ENCODE measurements around the gene IL17B. TPM values are rescaled to one million over a fixed set of nuclear protein-coding genes. Genes with fewer than 3 reads are reported as not detected.
"Not testable (repeated sequence)": the region's sequence is repeated elsewhere in the genome, so short reads cannot be mapped to it uniquely, and the experiment has no call there.

The IL17B gene
- total RNA-seq, 2 donors from 2014 or later: not detected

GRCh38 chr5:149399775-149400174, 20.7 kb upstream of the IL17B start:
- ATAC-seq (no peak), DNase-seq (ENCODE audit: low spot score) (peak; percentile 46)
- Mint-ChIP-seq H3K4me3 (no peak overlapping the region), H3K9me3 (no peaks in the 10 kb centered on the region), H3K27me3 (peaks cover 4 to 9% of the 10 kb centered on the region in 2 donors), H3K36me3 (no peaks in the 10 kb centered on the region), H3K4me1 (ENCODE audit: low read depth in 2 of 2) (no peaks in the 10 kb centered on the region), H3K27ac (no peak overlapping the region)

- H3K4me3 Mint-ChIP-seq; H3K4me1 Mint-ChIP-seq (ENCODE audit: low read depth in 2 of 2); H3K27ac Mint-ChIP-seq; H3K36me3 Mint-ChIP-seq; ATAC-seq; H3K27me3 Mint-ChIP-seq; H3K9me3 Mint-ChIP-seq: not testable (repeated sequence)
- peak; percentile 41 for DNase-seq (ENCODE audit: low spot score)
Observed at GRCh38 chr5:149398747-149399266, 19.7 kb upstream of the IL17B start.

GRCh38 chr5:149397530-149397929, 18.4 kb upstream of the IL17B start:
- DNase-seq (ENCODE audit: low spot score): no peak
- H3K4me1 Mint-ChIP-seq (ENCODE audit: low read depth in 2 of 2): no peaks in the 10 kb centered on the region

DNA sequence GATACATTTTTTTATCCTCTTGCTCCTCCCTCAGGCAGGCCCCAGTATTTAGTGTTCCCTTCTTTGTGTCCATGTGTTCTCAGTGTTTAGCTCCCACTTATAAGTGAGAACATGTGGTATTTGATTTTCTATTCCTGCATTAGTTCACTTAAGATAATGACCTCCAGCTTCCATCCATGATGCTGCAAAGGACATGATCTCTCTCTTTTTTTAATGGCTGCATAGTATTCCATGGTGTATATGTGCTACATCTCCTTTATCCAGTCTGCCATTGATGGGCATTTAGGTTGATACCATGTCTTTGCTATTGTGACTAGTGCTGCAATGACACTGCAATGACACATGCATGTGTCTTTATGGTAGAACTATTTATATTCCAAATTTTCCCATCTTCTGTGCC, 15.9 kb upstream of the IL17B start:
- H3K27me3 Mint-ChIP-seq; H3K4me1 Mint-ChIP-seq (ENCODE audit: low read depth in 2 of 2); H3K9me3 Mint-ChIP-seq; H3K27ac Mint-ChIP-seq; DNase-seq (ENCODE audit: low spot score); H3K4me3 Mint-ChIP-seq; H3K36me3 Mint-ChIP-seq; ATAC-seq: not testable (repeated sequence)

More at GRCh38 chr5:149397530-149397929, 18.4 kb upstream of the IL17B start:
- Mint-ChIP-seq H3K9me3 (no peaks in the 10 kb centered on the region), H3K27me3 (peaks cover 6 to 9% of the 10 kb centered on the region in 2 donors), H3K4me3 (no peak overlapping the region), H3K27ac (no peak overlapping the region), H3K36me3 (no peaks in the 10 kb centered on the region)
- ATAC-seq: no peak

- no peak for DNase-seq (ENCODE audit: low spot score)
- Mint-ChIP-seq H3K4me1 (ENCODE audit: low read depth in 2 of 2) (no peaks in the 10 kb centered on the region), H3K27ac (no peak overlapping the region), H3K9me3 (no peaks in the 10 kb centered on the region), H3K4me3 (no peak overlapping the region), H3K36me3 (no peaks in the 10 kb centered on the region), H3K27me3 (peaks cover 2% of the 10 kb centered on the region in 2 donors)
- ATAC-seq: no peak
Observed at GRCh38 chr5:149392718-149393117, 13.6 kb upstream of the IL17B start.

- peaks cover 0 to 2% of the 10 kb centered on the region in 2 donors for H3K27me3 Mint-ChIP-seq
- H3K4me3 Mint-ChIP-seq: no peak overlapping the region
- H3K36me3 Mint-ChIP-seq: no peaks in the 10 kb centered on the region
- ATAC-seq (no peak), DNase-seq (ENCODE audit: low spot score) (no peak)
- H3K27ac Mint-ChIP-seq: no peak overlapping the region
- no peaks in the 10 kb centered on the region for H3K9me3 Mint-ChIP-seq
- H3K4me1 Mint-ChIP-seq (ENCODE audit: low read depth in 2 of 2): no peaks in the 10 kb centered on the region
Observed at GRCh38 chr5:149391524-149391923, 12.4 kb upstream of the IL17B start.

DNA sequence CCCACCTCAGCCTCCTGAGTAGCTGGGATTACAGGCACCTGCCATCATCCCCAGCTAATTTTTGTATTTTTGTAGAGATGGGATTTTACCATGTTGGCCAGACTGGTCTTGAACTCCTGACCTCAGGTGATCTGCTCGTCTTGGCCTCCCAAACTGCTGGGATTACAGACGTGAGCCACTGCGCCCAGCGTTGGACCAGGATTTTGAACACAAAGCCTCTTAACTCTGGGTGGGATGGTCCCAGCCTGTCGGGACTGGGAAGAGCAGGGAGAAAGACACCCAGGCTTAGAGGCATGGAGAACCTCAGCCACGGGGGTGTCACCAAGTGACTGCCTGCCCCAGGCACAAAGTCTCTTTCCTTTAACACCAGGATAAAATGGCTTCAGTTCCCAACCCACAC, 12.0 kb upstream of the IL17B start:
- H3K4me3 Mint-ChIP-seq; H3K9me3 Mint-ChIP-seq; ATAC-seq; H3K27me3 Mint-ChIP-seq; DNase-seq (ENCODE audit: low spot score); H3K27ac Mint-ChIP-seq; H3K36me3 Mint-ChIP-seq; H3K4me1 Mint-ChIP-seq (ENCODE audit: low read depth in 2 of 2): not testable (repeated sequence)

DNA sequence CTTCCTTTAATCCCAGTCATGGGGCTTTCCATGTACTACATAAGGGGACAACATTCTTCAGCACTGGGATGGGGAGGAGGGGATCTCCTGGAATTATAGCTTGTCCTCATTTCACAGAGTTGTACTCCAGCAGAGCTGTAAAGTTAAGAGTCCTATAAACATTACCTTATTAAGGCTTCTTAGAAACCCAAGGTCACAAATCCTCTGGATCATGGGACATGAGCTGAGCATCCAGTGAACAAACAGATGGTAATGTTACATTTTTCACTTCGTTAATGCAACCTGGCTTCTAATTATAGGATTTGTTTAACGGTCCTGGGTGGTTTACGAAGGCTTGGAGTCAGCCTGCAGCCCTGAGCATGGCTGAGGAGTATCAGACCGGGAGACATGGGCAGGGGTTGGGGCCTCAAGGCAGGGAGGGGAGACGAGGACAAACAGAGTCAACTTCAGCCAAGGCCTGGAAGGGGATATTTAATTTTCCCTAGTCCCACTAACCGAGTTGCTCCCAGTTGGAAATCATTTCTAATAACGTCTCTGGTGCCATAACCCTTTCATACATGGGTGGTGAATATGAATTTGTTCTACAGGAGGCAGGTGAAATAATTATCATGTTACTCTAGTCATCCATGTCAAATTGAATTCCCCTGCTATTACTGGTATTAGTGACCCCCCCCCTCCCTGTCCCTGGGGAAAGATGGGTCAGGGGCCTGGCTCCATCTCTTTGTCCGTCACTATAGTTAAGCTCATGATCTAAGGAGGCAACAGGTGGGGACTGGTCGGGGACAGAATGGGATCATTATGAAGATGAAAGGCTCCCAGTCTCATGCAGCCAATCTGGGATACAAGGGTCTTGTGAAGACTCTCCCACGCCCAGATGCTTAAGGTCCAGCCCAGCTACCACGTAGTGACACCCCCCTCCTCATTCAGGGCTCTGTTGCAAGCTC, 10.7 kb upstream of the IL17B start:
- H3K9me3 Mint-ChIP-seq: no peaks in the 10 kb centered on the region
- H3K4me1 Mint-ChIP-seq (ENCODE audit: low read depth in 2 of 2): no peaks in the 10 kb centered on the region
- no peaks in the 10 kb centered on the region for H3K36me3 Mint-ChIP-seq
- no peak overlapping the region for H3K4me3 Mint-ChIP-seq
- ATAC-seq: no peak
- no peak overlapping the region for H3K27ac Mint-ChIP-seq
- H3K27me3 Mint-ChIP-seq: peaks cover 0 to 2% of the 10 kb centered on the region in 2 donors
- DNase-seq (ENCODE audit: low spot score): no peak

DNA sequence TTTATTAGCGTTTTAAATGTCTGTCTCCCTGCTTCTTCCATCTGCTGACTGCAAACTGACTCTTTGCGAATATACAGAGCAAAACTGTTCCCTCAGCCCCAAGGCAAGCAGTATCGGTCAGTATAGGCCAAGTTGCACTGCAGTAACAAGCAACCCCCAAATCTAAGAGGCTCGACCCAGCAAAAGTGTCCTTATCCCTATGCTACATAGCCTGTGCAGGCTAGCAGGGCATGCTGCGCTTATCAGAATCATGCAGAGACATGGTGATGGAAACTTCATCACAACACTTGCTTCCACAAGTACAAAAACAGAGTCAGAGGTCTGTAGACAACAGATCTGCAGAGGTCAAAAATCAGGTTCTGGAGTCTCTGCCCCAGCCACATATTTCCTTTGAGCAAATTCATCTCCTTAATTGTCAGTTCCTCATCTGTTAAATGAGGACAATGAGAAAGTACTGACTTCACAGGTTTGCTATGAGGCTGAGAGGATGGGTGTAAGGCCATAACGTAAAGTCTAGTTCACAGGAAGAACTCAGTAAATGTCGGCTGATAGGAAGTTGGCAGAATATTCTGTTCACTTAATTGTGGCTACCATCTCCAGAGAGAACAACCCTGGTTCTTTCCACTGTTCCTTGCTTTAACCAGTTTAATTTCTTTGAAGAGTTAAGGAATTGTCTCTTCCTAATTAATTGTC, 9.6 kb upstream of the IL17B start:
- peaks cover 0 to 2% of the 10 kb centered on the region in 2 donors for H3K27me3 Mint-ChIP-seq
- ATAC-seq: no peak
- no peaks in the 10 kb centered on the region for H3K9me3 Mint-ChIP-seq
- H3K4me1 Mint-ChIP-seq (ENCODE audit: low read depth in 2 of 2): no peaks in the 10 kb centered on the region
- no peak for DNase-seq (ENCODE audit: low spot score)
- H3K4me3 Mint-ChIP-seq: no peak overlapping the region
- no peaks in the 10 kb centered on the region for H3K36me3 Mint-ChIP-seq
- no peak overlapping the region for H3K27ac Mint-ChIP-seq

GRCh38 chr5:149387982-149388381, 8.9 kb upstream of the IL17B start:
- H3K4me3 Mint-ChIP-seq: no peak overlapping the region
- no peaks in the 10 kb centered on the region for H3K36me3 Mint-ChIP-seq
- H3K27ac Mint-ChIP-seq: no peak overlapping the region
- H3K27me3 Mint-ChIP-seq: no peaks in the 10 kb centered on the region
- H3K4me1 Mint-ChIP-seq (ENCODE audit: low read depth in 2 of 2): no peaks in the 10 kb centered on the region
- no peak for ATAC-seq
- no peak for DNase-seq (ENCODE audit: low spot score)
- no peaks in the 10 kb centered on the region for H3K9me3 Mint-ChIP-seq

DNA sequence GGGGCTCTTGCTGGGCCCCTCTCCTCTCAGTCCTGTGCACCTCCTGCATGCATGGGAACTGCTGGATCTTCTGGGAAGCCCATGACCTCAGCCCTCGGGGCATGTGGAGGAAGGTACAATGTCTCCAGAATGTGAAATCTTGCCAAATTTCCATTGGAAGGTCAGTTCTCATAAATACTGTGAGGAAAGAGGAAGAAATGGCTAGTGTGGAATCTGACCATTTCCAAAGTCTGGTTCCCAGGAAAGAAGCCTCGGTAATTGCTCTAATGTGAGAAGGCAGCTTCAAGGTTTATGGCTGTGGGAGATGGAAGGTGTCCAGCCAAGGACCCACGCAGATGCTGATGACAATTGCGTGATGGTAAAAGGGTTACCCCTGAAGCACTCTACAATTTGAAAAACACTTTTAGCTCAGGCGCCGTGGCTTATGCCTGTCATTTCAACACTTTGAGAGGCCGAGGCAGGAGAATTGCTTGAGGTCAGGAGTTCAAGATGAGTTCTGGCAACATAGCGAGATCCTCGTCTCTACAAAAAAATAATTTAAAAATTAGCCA, 8.1 kb upstream of the IL17B start:
- Mint-ChIP-seq H3K27me3 (no peaks in the 10 kb centered on the region), H3K9me3 (no peaks in the 10 kb centered on the region), H3K4me1 (ENCODE audit: low read depth in 2 of 2) (no peaks in the 10 kb centered on the region), H3K27ac (no peak overlapping the region), H3K36me3 (no peaks in the 10 kb centered on the region), H3K4me3 (no peak overlapping the region)
- ATAC-seq (no peak), DNase-seq (ENCODE audit: low spot score) (peak; percentile 55)

DNA sequence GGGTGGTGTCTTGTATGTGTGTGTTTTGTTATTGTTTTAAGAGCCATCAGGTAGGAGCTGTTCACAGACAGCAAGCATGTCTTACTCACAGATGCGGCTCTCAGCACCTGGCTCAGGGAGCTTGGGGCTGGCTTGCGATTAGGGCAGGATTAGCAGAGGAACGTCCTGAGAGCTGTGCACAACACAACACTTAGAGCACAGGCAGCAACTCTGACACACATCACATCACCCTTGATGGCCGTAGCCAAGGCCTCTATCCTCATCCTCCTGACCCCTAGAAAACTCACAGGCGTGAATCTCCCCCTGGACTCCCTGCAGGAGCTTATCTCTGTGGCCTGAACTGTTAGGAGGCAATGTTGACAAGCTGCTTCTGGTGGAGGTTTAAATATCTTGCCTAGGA, 7.1 kb upstream of the IL17B start:
- no peaks in the 10 kb centered on the region for H3K9me3 Mint-ChIP-seq
- no peak overlapping the region for H3K4me3 Mint-ChIP-seq
- DNase-seq (ENCODE audit: low spot score) (no peak), ATAC-seq (no peak)
- H3K4me1 Mint-ChIP-seq (ENCODE audit: low read depth in 2 of 2): peaks cover 0 to 3% of the 10 kb centered on the region in 2 donors
- H3K36me3 Mint-ChIP-seq: no peaks in the 10 kb centered on the region
- H3K27me3 Mint-ChIP-seq: peaks cover 0 to 2% of the 10 kb centered on the region in 2 donors
- no peak overlapping the region for H3K27ac Mint-ChIP-seq

- Mint-ChIP-seq H3K4me1 (ENCODE audit: low read depth in 2 of 2) (peaks cover 0 to 3% of the 10 kb centered on the region in 2 donors), H3K4me3 (no peak overlapping the region), H3K9me3 (no peaks in the 10 kb centered on the region), H3K27ac (no peak overlapping the region), H3K36me3 (no peaks in the 10 kb centered on the region), H3K27me3 (peaks cover 0 to 2% of the 10 kb centered on the region in 2 donors)
- DNase-seq (ENCODE audit: low spot score) (no peak), ATAC-seq (no peak)
Observed at GRCh38 chr5:149383399-149383798, 4.3 kb upstream of the IL17B start.
